Activated T-helper 1 cell treated with anti-CD3 and anti-CD28 coated beads, Interleukin-2, amount 50 U/mL, for 16 hours (primary cell): Measurements from ENCODE around the gene TTC29.

Experiments
- DNase-seq, 2 donors: peaks; one replicate each; pipeline ENCODE4 v3.0.0-alpha.2; 2020; ENCODE audit warnings: low read depth in 1 of 2, low spot score in 1 of 2

The TTC29 gene, protein sequence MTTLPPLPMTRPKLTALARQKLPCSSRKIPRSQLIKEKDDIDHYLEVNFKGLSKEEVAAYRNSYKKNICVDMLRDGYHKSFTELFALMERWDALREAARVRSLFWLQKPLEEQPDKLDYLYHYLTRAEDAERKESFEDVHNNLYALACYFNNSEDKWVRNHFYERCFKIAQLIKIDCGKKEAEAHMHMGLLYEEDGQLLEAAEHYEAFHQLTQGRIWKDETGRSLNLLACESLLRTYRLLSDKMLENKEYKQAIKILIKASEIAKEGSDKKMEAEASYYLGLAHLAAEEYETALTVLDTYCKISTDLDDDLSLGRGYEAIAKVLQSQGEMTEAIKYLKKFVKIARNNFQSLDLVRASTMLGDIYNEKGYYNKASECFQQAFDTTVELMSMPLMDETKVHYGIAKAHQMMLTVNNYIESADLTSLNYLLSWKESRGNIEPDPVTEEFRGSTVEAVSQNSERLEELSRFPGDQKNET

DNA sequence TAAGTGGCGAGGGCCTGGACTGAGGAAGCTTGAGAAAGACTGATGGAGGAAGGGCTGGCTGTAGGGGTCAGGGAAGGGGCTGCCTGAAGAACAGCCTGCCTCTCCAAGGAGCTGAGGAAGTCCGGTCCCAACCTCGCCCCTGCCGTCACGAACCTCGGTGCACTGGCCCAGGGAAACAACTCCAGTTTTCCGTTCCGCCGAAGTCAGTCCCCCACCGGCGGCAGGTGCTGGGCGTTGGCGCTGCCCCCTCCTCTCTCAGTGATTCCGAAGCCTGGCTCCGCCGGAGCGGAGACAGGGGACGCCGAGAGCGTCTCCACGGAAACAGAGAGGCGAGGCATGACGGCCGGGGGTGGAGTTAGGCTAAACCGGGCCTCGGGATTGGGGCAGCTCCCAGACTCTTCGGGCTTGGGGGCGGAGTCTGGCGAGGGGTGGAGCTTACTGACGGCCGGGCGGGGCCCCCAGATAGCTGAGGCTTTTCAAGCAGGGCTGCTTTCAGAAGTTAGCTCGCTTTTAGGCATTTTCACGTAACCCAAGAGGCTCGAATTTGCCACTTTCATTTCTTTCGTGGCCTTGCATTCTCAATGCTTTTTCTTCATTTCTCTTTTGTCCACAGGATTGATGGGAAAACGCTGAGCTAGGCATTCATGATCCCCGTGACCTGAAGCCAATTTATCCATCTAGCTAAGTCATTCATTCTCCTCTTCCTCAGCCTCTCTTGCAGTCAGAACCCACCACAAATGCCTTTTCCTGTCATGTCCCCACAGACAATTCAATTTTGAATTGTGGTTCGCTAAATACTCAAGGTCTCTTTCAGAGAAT is at the start of gene TTC29:
TTC29 (minus strand) TSS at position 309 of the 819 bp plus-strand sequence. CDS start 5,969 bp downstream, outside the sequence.
- peak; percentile 65 to 67 for DNase-seq

DNA sequence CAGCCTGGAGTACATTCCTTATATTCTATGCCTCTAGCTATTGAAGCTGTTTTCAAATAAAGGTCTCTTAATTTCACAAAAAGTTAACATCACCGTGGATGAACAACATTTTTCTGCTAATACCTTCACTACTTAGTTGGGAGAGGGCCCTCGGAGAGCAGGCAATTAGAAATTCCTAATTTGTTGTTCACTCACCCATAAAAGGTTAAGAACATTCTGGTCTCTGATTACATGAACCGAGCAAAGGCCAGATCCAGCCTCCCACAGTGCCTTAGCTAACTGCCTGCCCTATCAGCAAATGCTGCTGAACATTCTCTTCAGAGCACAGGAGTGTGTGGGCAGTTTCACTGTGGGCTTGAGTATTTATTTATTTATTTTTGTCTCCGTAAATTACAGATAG is 36.0 kb upstream of the TTC29 start:
- DNase-seq: no peak

DNA sequence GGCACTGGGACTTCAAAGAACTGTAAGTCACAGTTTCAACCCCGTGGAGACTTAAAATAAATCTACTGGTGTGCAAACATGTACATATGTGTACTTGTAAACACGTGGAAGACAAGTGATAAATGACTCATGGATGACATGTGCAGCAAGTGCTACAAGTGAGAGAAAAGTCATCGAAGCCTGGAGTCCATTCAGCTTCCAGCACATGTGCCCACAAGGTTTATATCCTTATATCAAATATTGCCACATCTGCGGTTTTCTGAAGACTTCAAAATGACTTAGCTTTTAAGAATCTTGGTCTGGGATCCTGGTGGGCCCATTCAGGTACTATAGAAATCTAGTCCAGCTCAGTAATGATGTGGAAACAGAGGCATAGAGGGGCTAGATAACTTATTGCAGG is 33.0 kb upstream of the TTC29 start:
- DNase-seq: no peak

DNA sequence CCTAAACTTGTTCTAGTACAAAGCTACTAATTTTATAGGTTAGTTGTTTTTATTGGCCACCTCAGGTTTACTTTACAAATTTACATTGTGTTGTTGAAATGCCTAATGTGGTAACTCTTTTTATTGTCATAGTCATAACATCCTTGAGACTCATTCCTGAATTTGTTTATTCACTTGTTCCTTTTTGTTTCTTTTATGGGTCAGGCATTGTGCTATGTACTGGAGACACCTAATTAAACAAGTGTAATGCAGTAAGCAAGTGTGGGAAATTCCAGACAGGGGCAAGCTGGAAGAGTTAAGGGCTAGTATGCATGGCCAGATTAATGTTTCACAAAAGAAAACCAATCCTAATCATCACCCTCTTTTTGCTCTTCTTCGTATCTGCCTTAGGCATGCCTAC is 30.5 kb upstream of the TTC29 start:
- no peak for DNase-seq

DNA sequence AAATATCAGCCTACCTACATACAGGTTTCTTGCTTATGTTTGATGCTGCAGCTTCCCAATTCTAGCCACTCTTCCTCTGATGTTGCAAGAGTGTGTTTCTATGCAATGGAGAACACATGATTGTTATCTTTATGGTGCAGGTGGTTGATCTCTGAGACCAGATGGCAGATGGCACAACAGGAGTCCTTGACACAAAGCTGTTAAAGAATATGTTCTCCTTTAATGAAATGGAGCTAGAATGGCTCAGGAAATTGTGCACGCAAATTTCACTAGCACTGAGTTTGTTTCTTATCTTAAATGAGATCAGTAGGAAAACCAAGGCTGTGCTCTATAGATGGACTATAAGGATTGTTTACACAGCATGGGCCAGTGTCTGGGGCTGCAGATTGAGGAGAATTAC is 29.9 kb upstream of the TTC29 start:
- no peak for DNase-seq

DNA sequence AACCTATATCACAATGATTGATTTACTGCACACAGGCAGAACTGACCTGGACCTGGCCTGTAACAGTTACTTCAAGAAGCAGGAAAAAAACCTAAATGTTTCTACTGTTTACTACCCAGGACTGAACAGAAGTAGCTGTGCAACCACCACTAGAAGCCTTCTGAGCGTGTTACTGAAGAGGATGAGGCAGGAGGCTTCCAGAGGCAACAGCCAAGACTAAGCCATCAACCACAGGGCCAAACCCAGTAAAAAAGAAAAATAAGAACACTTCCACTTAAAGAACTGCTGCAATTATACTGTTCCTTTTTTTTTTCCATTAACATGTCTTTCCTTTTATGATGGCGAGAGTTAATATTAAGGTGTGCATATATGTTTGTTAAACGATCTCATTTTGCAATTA is 29.4 kb upstream of the TTC29 start:
- DNase-seq: no peak

DNA sequence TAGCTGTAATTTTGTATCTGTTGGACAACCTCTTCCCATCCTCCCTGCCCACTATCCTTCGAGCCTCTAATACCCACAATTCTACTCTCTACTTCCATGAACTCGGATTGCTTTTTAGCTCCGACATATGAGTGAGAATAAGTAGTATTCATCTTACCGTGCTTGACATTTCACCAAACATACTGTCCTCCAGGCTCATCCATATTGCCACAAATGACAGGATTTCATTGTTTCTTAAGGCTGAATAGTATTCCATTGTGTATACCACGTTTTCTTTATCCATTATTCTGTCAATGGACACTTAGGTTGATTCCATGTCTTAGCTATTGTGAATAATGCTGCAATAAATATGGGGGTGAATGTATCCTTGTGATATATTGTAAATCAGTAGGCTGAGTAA is 26.4 kb upstream of the TTC29 start:
- DNase-seq: no peak

DNA sequence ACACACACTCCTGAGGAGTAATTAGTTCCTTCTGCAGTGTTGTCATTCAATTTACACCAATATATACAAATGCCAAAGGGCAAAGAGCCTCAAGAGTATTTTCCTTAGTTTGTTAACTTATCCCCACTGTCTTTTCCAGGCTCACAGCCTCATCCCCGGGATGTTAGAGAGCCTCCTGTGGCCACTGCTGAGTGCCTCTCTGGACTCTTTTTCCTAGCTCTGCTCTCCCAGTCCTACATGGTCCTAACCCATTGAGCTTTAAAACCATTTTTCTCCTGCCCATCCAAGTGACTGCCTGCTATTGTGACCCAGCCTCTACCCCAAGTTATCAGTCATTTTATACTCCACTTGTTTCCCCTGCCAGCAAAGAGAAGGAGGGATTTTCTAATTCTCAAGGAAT is 23.5 kb upstream of the TTC29 start:
- DNase-seq: no peak

DNA sequence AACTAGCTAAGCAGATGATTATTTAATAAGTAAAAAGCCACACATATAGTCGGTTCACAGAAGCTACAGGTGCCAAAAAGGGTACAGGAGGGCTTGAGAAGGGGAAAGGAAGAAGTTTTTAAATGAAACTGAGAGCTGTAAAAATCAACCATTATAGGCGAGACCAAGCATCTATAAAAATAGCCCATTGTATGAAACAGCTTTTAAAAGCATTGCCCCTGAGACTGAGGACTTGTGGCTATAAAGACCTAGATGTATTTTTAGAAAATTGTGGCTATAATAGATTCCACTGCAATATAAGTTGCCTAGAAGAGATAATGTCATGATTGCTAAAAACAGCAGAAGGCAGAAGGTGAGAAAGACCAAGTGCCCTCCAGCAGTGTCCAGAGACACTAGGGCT is 15.0 kb upstream of the TTC29 start:
- no peak for DNase-seq

DNA sequence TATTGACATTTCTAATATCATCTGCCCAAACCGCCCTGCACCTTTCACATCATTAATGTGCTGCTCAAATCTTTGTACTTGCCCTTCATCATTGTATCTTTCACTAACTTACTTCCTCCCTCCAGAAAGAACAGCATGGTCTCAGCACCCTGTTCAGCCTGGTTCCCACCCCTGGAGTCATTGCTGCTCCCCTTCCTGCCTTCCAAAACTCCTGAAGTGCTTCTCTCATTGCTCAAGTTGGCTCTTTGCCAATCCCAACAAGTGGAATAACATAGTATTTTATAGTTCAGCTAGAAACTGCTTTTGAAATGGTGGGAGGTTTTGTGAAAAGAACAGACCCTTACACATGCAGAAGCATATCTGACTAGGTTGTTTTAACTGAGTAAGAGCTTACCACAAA is 14.0 kb upstream of the TTC29 start:
- no peak for DNase-seq

DNA sequence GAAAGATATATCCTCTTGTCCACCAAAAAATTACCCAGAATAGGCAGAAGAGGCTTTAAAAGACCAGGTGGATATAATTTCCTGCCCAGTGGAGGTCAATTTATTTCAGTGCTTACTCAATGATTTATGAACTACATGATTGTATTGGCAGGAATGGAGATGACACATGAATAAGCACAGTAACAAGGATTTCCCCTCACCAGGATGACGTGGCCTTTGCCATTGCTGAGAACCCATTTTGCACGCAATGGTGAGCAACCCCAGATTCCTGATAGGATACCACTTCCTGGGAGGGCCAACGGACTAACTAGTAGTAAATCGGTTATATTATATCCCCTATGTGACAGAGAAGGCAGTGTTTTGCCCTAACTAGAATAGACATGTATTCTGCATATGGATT is 11.6 kb upstream of the TTC29 start:
- DNase-seq: no peak

DNA sequence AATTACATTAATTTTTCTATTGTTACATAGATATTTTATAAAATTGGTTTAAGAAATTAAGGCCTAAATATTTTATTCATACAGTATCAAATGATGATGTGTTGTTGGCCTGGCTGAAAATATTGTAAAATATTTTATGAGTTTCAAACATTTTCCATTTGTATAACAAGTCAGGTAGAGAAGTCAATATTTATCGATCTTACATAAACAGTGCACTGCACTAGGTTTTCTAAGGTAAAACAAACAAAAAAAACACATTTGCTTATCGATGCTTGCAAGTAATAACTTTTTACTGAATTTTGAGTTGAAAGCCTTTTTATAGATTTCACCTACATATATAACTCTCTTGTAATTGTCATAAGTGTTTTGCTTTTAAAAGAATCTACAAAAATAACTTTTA is 7.2 kb upstream of the TTC29 start:
- DNase-seq: no peak

DNA sequence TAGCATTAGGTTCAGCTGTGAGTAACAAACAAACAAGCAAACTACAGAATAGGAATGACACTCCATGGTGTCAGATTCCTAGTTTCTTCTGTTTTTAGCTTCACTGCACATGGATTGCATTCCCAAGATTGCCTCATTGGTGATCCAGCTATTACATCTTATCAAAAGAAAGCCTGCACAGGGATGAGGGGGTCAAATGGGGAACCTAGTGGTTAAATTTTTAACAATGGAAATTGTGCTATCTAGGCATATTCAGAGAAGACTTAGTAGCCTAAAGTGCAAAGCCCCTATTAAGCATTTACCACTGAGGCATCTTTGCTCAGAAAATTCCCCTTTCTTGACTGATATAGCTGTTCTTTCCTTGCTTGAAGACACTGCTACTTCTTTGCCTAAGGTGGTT is 3.9 kb upstream of the TTC29 start:
- DNase-seq: no peak

DNA sequence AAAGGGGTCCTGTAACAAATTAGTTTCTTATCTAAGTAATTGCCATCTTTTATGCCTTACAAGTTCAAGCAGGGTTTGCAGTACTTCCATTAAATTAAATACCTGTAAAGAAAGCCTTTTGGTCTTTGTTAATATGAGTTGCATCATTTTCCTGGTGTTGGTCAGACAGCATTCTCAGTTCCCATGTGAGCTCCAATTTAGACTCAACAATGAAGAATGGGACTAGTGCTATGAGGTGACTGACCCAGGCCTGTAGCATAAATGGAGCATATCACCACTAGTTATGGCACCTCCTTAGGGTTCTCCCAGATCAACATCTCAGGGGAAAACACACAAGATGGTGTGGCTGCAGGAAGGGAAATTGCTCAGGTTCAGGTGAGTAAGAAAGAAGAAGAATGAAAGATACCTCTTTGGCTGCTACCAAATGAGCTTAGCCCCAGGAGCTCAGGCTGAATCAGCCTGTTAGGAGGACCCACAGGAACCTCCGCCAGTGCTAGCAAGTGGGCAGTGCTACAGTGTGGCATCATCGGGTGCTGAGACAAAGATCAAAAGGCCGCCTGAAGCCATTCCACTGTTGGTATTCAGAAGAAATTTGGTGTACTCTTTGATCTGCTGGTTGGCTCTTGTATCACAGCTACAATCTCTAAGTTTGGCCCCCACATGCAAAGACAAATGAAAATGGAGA is 1.8 kb downstream of the TTC29 start:
- DNase-seq: no peak

DNA sequence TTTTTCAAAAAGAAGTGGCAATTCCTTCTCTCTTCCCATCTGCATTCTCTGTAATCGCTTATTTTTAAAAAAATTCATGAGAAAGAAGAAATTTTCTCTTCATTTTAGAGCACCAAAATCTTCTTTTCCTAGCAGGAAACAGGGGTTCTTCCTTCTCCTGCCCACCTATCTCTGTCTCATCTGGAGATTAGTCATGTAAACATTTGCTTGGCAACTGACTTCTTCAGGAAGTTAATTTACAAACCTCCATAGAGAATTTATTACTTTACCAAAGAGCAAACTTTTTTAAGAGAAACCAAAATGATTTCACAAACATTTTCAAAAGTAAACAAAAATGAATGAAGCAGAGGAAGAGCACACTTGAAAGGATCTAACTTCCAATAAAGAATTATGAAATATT is 13.5 kb downstream of the TTC29 start:
- no peak for DNase-seq

DNA sequence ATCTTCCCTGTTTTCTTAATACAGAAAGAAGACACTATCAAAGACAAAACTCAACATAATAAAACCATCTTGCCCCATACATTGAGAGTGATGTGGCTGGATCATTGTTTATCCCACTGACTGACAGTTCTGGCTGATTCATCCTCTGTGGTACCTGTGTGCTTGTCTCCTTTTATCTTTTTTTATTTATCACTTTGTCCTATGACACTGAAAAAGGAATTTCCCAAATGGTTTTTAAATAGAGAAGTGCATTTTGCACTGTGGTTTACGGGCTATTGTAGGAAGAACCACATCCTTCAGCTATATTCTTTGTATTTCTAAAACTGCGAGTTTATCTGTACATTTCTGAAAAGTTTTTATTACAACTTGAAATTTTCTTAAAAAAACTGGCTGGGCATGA is 15.0 kb downstream of the TTC29 start:
- no peak for DNase-seq

DNA sequence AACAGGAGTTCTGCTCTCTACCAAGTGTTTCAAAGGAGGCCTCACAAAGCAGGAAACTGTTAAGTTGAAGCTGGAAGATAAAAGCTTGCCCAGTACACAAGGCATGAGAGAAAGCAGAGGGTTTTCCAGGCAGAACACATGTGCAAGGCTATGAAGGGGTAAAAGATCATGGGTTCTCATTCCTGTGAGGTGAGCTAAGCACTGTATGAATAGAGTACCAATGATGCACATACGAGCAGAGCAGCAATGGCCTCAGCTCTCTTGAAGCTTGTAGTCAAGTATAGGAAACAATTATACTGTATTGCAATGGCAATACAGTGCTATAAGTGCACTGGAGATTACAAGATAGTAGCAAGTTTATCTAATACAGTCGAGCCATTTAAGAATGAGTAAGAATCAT is 18.0 kb downstream of the TTC29 start:
- DNase-seq: no peak

DNA sequence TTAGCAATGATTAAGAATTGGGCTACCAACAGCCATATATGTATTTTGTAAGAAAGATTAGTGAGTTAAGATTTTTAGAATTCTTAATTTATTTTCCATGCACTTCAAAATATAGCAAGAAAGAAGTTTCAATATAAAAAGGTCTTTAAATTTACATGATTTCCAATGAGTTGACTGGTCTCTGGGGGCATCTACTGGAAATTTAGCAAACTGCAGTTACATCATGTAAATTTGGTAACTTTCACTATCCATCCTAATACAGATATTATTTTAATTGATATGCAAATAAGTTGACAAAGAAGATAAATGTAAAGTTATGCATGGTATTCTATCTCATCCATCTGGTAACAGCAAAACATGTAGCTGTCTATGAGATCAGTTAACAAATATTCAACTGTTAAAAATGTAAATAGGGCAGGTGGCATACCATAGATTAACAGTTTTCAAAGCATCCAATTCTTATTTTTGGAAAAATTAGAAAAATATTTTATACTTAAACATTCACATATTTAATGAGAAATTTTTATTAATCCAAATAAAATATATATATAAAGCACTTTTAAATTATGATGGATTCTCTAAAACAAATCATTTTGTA is 29.1 kb downstream of the TTC29 start:
- no peak for DNase-seq

DNA sequence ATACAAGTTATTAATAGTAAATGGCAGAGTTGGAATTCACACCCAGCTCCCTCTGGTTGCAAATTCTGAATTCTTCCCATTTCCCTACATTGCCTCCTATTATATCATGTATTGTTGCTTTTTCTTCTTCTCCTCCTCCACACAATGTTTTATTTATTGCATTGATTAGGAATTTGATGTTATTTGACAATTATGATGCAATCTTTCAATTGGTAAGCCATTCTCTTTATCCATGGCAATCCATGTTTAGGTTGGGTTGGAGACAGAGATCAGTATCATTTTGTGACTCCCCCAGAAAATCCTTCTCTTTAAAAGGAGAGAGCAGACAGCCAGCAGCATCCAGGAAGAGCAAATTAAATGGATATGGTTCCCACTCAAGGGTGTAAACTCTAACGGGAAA is 30.5 kb downstream of the TTC29 start:
- no peak for DNase-seq

DNA sequence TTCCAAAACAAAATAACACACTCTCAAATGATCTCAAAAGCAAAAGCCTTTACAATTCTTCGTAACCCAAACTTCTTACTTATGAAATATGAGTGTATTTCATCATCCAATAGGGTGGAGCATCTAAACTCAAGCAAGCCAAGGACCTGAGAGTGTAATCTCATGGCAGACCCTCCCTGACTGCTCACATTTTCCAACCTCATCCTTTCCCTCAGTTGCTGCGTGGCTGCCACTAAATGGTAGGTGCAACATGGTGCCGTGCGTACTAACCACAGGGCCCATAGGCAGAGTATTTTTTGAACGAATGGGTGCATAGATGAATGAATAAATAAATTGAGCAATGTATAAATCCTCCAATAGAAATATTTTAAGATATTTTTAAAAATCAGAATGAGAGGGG is 45.4 kb downstream of the TTC29 start:
- no peak for DNase-seq

DNA sequence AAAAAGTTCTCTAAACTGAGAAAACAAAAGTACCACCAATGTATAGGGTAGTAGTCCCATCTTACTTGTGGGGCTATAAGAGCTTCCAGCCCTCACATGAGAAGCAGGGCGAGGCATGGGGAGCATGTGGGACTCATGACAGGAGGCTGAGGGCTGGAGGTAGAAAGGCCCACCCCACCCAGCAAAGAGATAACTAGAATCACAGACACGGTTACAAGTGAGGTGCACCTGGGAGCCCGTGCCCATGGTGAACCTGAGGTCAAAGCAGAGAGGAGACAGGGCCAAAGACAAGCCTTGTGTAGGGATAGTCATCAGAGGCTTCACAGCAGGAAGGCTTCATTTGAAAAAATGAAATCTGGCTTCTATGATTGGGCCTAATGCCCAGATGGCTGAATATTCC is 55.4 kb downstream of the TTC29 start:
- DNase-seq: no peak
